Neural cell (in vitro differentiated cells): ENCODE data around the gene ANO9. TPM values are rescaled to one million over a fixed set of nuclear protein-coding genes. Genes with fewer than 3 reads are reported as not detected.

Source experiments
- H2AFZ ChIP-seq: fragments of 200-600, 300-800 bp; sonication (generic), shearing (Covaris generic); 2 replicates; pipeline ENCODE4 v1.6.0; 2014; ENCODE audit warnings: low read depth, mild to moderate bottlenecking, antibody characterized with exemption, low read length, moderate library complexity
- H3F3A ChIP-seq: fragments of 200-600 bp; shearing (Covaris generic); 2 replicates; pipeline ENCODE4 v1.6.1; 2016; ENCODE audit warnings: mild to moderate bottlenecking, moderate library complexity, mixed read lengths, antibody characterized with exemption, low read length; ENCODE audit not compliant: insufficient read depth, poor library complexity, severe bottlenecking
- H3K27ac ChIP-seq: fragments of 200-600, 300-800 bp; sonication (generic), shearing (Covaris generic); 2 replicates; pipeline ENCODE4 v1.5.1; 2014; ENCODE audit warnings: mild to moderate bottlenecking, low read length, moderate library complexity
- H3K27me3 ChIP-seq: fragments of 300-800, 200-600 bp; sonication (generic), shearing (Covaris generic); 2 replicates; pipeline ENCODE4 v1.6.0; 2014; ENCODE audit warnings: mild to moderate bottlenecking, low read depth, low read length, moderate library complexity; ENCODE audit not compliant: insufficient read depth
- H3K36me3 ChIP-seq: fragments of 300-800, 200-600 bp; sonication (generic), shearing (Covaris generic); 2 replicates; pipeline ENCODE4 v1.5.1; 2014; ENCODE audit warnings: mild to moderate bottlenecking, antibody characterized with exemption, low read length, moderate library complexity; ENCODE audit not compliant: insufficient read depth
- H3K4me2 ChIP-seq: fragments of 300-800, 200-600 bp; sonication (generic), shearing (Covaris generic); 2 replicates; pipeline ENCODE4 v1.6.0; 2014; ENCODE audit warnings: mild to moderate bottlenecking, low read length
- H3K4me3 ChIP-seq: fragments of 300-800, 200-600 bp; sonication (generic), shearing (Covaris generic); 2 replicates; pipeline ENCODE4 v1.5.1; 2014; ENCODE audit warnings: mild to moderate bottlenecking, low read length, moderate library complexity
- H3K79me2 ChIP-seq: fragments of 200-600 bp; shearing (Covaris generic); replicated peaks from 2 replicates; pipeline ENCODE4 v1.6.0; 2014; ENCODE audit warnings: mild to moderate bottlenecking, low read length, moderate library complexity; ENCODE audit not compliant: insufficient read depth
- H3K9ac ChIP-seq: fragments of 300-800, 200-600 bp; sonication (generic), shearing (Covaris generic); 2 replicates; pipeline ENCODE4 v1.6.1; 2016; ENCODE audit warnings: mild to moderate bottlenecking, low read length, mixed read lengths
- H3K9me2 ChIP-seq: fragments of 200-600 bp; shearing (Covaris generic); 2 replicates; pipeline ENCODE4 v1.6.1; 2016; ENCODE audit warnings: mild to moderate bottlenecking, low read length, mixed read lengths; ENCODE audit not compliant: insufficient read depth
- H3K9me3 ChIP-seq: fragments of 200-600, 300-800 bp; sonication (generic), shearing (Covaris generic); 2 replicates; pipeline ENCODE4 v1.6.1; 2016; ENCODE audit warnings: mild to moderate bottlenecking, mixed run types, low read length, moderate library complexity, mixed read lengths
- H4K20me1 ChIP-seq: fragments of 200-600 bp; shearing (Covaris generic); 2 replicates; pipeline ENCODE4 v1.6.1; 2016; ENCODE audit warnings: mild to moderate bottlenecking, mixed run types; ENCODE audit not compliant: insufficient read depth
- CTCF ChIP-seq: fragments of 450-650 bp; IDR thresholded peaks from 2 replicates; pipeline ENCODE4 v1.5.1; 2014; ENCODE audit warnings: antibody characterized with exemption, mild to moderate bottlenecking, moderate library complexity; ENCODE audit not compliant: poor library complexity, severe bottlenecking
- EP300 ChIP-seq: fragments of 450-650 bp; conservative IDR thresholded peaks from 2 replicates; pipeline ENCODE4 v1.6.1; 2014; ENCODE audit warnings: antibody characterized with exemption, mild to moderate bottlenecking, moderate library complexity; ENCODE audit not compliant: poor library complexity, severe bottlenecking
- EZH2 ChIP-seq: fragments of 200-600, 300-800 bp; shearing (Covaris generic), sonication (generic); IDR thresholded peaks from 2 replicates; pipeline ENCODE4 v1.6.1; 2014; ENCODE audit warnings: antibody characterized with exemption, low read length, borderline replicate concordance, mild to moderate bottlenecking; ENCODE audit not compliant: insufficient read depth, poor library complexity, severe bottlenecking
- MXI1 ChIP-seq: fragments of 450-650 bp; conservative IDR thresholded peaks from 2 replicates; pipeline ENCODE4 v1.6.1; 2014; ENCODE audit warnings: antibody characterized with exemption, mild to moderate bottlenecking; ENCODE audit not compliant: poor library complexity, severe bottlenecking
- POLR2AphosphoS5 ChIP-seq: IDR thresholded peaks from 2 replicates; pipeline ENCODE4 v1.6.1; 2012
- RAD21 ChIP-seq: fragments of 450-650 bp; conservative IDR thresholded peaks from 2 replicates; pipeline ENCODE4 v1.6.1; 2014; ENCODE audit warnings: antibody characterized with exemption, mild to moderate bottlenecking, moderate library complexity
- SMC3 ChIP-seq: fragments of 450-650 bp; conservative IDR thresholded peaks from 2 replicates; pipeline ENCODE4 v1.6.1; 2014; ENCODE audit warnings: antibody characterized with exemption, mild to moderate bottlenecking, moderate library complexity; ENCODE audit not compliant: poor library complexity
- TAF1 ChIP-seq: IDR thresholded peaks from 2 replicates; pipeline ENCODE4 v1.6.1; 2012; ENCODE audit warnings: low read depth
- polyA plus RNA-seq: library from polyadenylated mRNA; depleted of rRNA; stranded (reverse); fragments of >200 nt; gene quantifications from 2 replicates; pipeline ENCODE4 v1.2.3, GENCODE V29; 2014
- TF ChIP-seq, protein P1 (sequence below): IDR thresholded peaks from 2 replicates; pipeline ENCODE4 v1.6.1; 2012; ENCODE audit warnings: borderline replicate concordance

Gene ANO9
- polyA plus RNA-seq, 1 donor from 2014 or later = not detected

DNA sequence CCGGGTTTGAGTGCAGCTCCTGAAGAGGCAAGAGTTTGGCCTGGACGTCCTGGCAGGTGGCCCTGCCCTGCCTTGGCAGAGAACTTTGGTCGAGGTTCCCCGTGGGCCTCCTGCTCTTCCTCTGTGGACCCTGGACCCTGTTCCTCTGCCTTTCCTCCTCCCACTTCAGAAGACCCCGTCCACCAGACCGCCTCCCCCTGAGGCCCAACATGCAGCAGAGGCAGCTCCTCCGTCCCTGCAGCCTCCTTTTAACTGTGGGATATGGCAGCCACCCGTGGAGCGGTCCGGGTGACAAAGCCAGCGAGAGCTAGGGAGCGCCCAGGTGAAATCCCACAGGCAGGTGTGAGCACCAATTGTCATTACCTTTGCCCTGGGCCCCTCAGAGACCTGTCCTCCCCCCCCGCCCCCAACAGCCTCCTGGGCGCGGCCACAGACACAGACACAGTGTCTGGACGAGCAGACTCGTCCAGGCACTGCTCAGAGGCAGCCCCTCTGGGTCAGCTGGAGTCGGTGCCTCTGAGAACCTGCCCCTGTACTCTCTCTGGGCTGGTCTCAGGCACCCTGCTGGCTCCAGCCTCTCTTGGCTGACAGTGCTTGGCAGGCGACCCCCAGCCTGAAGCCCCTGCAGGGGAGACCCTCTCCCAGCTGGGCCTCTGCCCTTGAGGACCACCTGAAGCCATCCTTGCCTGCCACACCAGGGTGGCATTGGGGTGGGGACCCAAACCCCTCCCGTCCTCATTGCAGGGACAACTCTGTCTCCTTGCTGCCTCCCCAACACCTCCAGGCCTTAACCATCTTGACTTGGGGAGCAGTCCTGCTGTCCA, 4.2 kb upstream of the ANO9 start:
- H3K36me3 ChIP-seq = no peaks in the 10 kb centered on the region
- no peaks in the 10 kb centered on the region for H4K20me1 ChIP-seq
- no peaks in the 10 kb centered on the region for H3K79me2 ChIP-seq
- H2AFZ ChIP-seq = no peak overlapping the region
- H3K27me3 ChIP-seq = no peaks in the 10 kb centered on the region
- no peak overlapping the region for H3K27ac ChIP-seq
- no peaks in the 10 kb centered on the region for H3K9me2 ChIP-seq
- no peaks in the 10 kb centered on the region for H3K9me3 ChIP-seq
- TF ChIP-seq SMC3 = no peak
- no peak for TF ChIP-seq EP300
- no peak for TF ChIP-seq POLR2AphosphoS5
- TF ChIP-seq, protein P1, sequence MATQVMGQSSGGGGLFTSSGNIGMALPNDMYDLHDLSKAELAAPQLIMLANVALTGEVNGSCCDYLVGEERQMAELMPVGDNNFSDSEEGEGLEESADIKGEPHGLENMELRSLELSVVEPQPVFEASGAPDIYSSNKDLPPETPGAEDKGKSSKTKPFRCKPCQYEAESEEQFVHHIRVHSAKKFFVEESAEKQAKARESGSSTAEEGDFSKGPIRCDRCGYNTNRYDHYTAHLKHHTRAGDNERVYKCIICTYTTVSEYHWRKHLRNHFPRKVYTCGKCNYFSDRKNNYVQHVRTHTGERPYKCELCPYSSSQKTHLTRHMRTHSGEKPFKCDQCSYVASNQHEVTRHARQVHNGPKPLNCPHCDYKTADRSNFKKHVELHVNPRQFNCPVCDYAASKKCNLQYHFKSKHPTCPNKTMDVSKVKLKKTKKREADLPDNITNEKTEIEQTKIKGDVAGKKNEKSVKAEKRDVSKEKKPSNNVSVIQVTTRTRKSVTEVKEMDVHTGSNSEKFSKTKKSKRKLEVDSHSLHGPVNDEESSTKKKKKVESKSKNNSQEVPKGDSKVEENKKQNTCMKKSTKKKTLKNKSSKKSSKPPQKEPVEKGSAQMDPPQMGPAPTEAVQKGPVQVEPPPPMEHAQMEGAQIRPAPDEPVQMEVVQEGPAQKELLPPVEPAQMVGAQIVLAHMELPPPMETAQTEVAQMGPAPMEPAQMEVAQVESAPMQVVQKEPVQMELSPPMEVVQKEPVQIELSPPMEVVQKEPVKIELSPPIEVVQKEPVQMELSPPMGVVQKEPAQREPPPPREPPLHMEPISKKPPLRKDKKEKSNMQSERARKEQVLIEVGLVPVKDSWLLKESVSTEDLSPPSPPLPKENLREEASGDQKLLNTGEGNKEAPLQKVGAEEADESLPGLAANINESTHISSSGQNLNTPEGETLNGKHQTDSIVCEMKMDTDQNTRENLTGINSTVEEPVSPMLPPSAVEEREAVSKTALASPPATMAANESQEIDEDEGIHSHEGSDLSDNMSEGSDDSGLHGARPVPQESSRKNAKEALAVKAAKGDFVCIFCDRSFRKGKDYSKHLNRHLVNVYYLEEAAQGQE = no peak
- TF ChIP-seq CTCF = no peak
- no peak for TF ChIP-seq EZH2
- TF ChIP-seq MXI1 = no peak
- TF ChIP-seq RAD21 = no peak
- no peak for TF ChIP-seq TAF1
- H3K4me3 ChIP-seq = no peak overlapping the region
- no peak overlapping the region for H3K9ac ChIP-seq
- H3K4me2 ChIP-seq = no peak overlapping the region
- H3F3A ChIP-seq = no peaks in the 10 kb centered on the region

- Histone ChIP-seq H3K4me3 (no peak overlapping the region), H3K36me3 (no peaks in the 10 kb centered on the region), H3K27ac (no peak overlapping the region), H3K9me3 (no peaks in the 10 kb centered on the region), H3K4me2 (no peak overlapping the region), H3K9ac (no peak overlapping the region), H3K9me2 (no peaks in the 10 kb centered on the region), H3K27me3 (no peaks in the 10 kb centered on the region), H4K20me1 (no peaks in the 10 kb centered on the region), H2AFZ (no peak overlapping the region), H3F3A (no peaks in the 10 kb centered on the region), H3K79me2 (no peaks in the 10 kb centered on the region)
- TF ChIP-seq EP300 = no peak
- no peak for TF ChIP-seq RAD21
- TF ChIP-seq TAF1 = no peak
- TF ChIP-seq CTCF = no peak
- TF ChIP-seq EZH2 = no peak
- TF ChIP-seq MXI1 = no peak
- no peak for TF ChIP-seq POLR2AphosphoS5
- TF ChIP-seq, protein P1 = no peak
- no peak for TF ChIP-seq SMC3
These were observed 2.8 kb upstream of the ANO9 start for GRCh38 chr11:444396-445144.
